ENCODE data around the gene D2HGDH. TPM values are rescaled to one million over a fixed set of nuclear protein-coding genes. Genes with fewer than 3 reads are reported as not detected.
"Not testable (repeated sequence)": the region's sequence is repeated elsewhere in the genome, so short reads cannot be mapped to it uniquely, and the experiment has no call there.

D2HGDH gene
- total RNA-seq, 1 donor from 2014 or later = 40.4 TPM

- peaks cover 36% of the 10 kb centered on the region for H3K36me3 Mint-ChIP-seq (ENCODE audit: low read depth)
- H3K27me3 Mint-ChIP-seq = no peaks in the 10 kb centered on the region
- no peak overlapping the region for H3K27ac Mint-ChIP-seq
- intact Hi-C loops (cut with micrococcal nuclease) = no loop called here
- peaks cover 5% of the 10 kb centered on the region for H3K4me1 Mint-ChIP-seq
- no peak overlapping the region for H3K4me3 Mint-ChIP-seq
- DNase-seq = no peak
- H3K9me3 Mint-ChIP-seq = no peaks in the 10 kb centered on the region
Observed at GRCh38 chr2:241746084-241746483, 11.7 kb downstream of the D2HGDH start.

- Mint-ChIP-seq H3K27me3 (no peaks in the 10 kb centered on the region), H3K27ac (no peak overlapping the region), H3K4me1 (no peaks in the 10 kb centered on the region), H3K4me3 (no peak overlapping the region), H3K9me3 (no peaks in the 10 kb centered on the region), H3K36me3 (ENCODE audit: low read depth) (peaks cover 34% of the 10 kb centered on the region)
- intact Hi-C loops (cut with micrococcal nuclease) = no loop called here
- DNase-seq = no peak
Observed at GRCh38 chr2:241748468-241749256, 14.2 kb downstream of the D2HGDH start.

- Mint-ChIP-seq H3K4me1 (no peaks in the 10 kb centered on the region), H3K27ac (no peak overlapping the region), H3K4me3 (no peak overlapping the region), H3K36me3 (ENCODE audit: low read depth) (peaks cover 30% of the 10 kb centered on the region), H3K9me3 (no peaks in the 10 kb centered on the region), H3K27me3 (no peaks in the 10 kb centered on the region)
- intact Hi-C loops (cut with micrococcal nuclease) = no loop called here
- no peak for DNase-seq
Observed at GRCh38 chr2:241750076-241750840, 15.8 kb downstream of the D2HGDH start.

GRCh38 chr2:241751152-241751551 lies 16.7 kb downstream of the D2HGDH start:
- H3K4me1 Mint-ChIP-seq = no peaks in the 10 kb centered on the region
- DNase-seq = no peak
- intact Hi-C loops (cut with micrococcal nuclease) = no loop called here
- no peak overlapping the region for H3K4me3 Mint-ChIP-seq
- H3K27ac Mint-ChIP-seq = no peak overlapping the region
- no peaks in the 10 kb centered on the region for H3K27me3 Mint-ChIP-seq
- peaks cover 22% of the 10 kb centered on the region for H3K36me3 Mint-ChIP-seq (ENCODE audit: low read depth)
- no peaks in the 10 kb centered on the region for H3K9me3 Mint-ChIP-seq

GRCh38 chr2:241751776-241752175 lies 17.3 kb downstream of the D2HGDH start:
- no peak overlapping the region for H3K4me3 Mint-ChIP-seq
- no peak overlapping the region for H3K27ac Mint-ChIP-seq
- no peak for DNase-seq
- no peaks in the 10 kb centered on the region for H3K4me1 Mint-ChIP-seq
- H3K9me3 Mint-ChIP-seq = no peaks in the 10 kb centered on the region
- H3K36me3 Mint-ChIP-seq (ENCODE audit: low read depth) = peaks cover 21% of the 10 kb centered on the region
- no peaks in the 10 kb centered on the region for H3K27me3 Mint-ChIP-seq
- intact Hi-C loops (cut with micrococcal nuclease) = no loop called here

GRCh38 chr2:241752253-241752652 lies 17.8 kb downstream of the D2HGDH start:
- Mint-ChIP-seq H3K4me1 (no peaks in the 10 kb centered on the region), H3K27ac (no peak overlapping the region), H3K27me3 (no peaks in the 10 kb centered on the region), H3K9me3 (no peaks in the 10 kb centered on the region), H3K4me3 (no peak overlapping the region), H3K36me3 (ENCODE audit: low read depth) (peaks cover 20% of the 10 kb centered on the region)
- no peak for DNase-seq
- intact Hi-C loops (cut with micrococcal nuclease) = no loop called here

GRCh38 chr2:241752689-241753276 lies 18.4 kb downstream of the D2HGDH start:
- H3K4me1 Mint-ChIP-seq = no peaks in the 10 kb centered on the region
- H3K27ac Mint-ChIP-seq = no peak overlapping the region
- peaks cover 17% of the 10 kb centered on the region for H3K36me3 Mint-ChIP-seq (ENCODE audit: low read depth)
- H3K4me3 Mint-ChIP-seq = no peak overlapping the region
- no peaks in the 10 kb centered on the region for H3K27me3 Mint-ChIP-seq
- no peaks in the 10 kb centered on the region for H3K9me3 Mint-ChIP-seq
- intact Hi-C loops (cut with micrococcal nuclease) = no loop called here
- no peak for DNase-seq

GRCh38 chr2:241753493-241753892 lies 19.1 kb downstream of the D2HGDH start:
- no peak for DNase-seq
- Mint-ChIP-seq H3K4me3 (no peak overlapping the region), H3K9me3 (no peaks in the 10 kb centered on the region), H3K4me1 (no peaks in the 10 kb centered on the region), H3K36me3 (ENCODE audit: low read depth) (peaks cover 20% of the 10 kb centered on the region), H3K27me3 (no peaks in the 10 kb centered on the region), H3K27ac (peak overlapping the region; percentile 34)
- intact Hi-C loops (cut with micrococcal nuclease) = no loop called here

- no peak overlapping the region for H3K27ac Mint-ChIP-seq
- intact Hi-C loops (cut with micrococcal nuclease) = no loop called here
- no peaks in the 10 kb centered on the region for H3K27me3 Mint-ChIP-seq
- no peaks in the 10 kb centered on the region for H3K9me3 Mint-ChIP-seq
- no peak for DNase-seq
- H3K4me3 Mint-ChIP-seq = no peak overlapping the region
- no peaks in the 10 kb centered on the region for H3K4me1 Mint-ChIP-seq
- H3K36me3 Mint-ChIP-seq (ENCODE audit: low read depth) = peaks cover 16% of the 10 kb centered on the region
Observed at GRCh38 chr2:241754042-241754441, 19.6 kb downstream of the D2HGDH start.

GRCh38 chr2:241755166-241755565 lies 20.7 kb downstream of the D2HGDH start:
- Mint-ChIP-seq H3K4me1 (peaks cover 2% of the 10 kb centered on the region), H3K27ac (no peak overlapping the region), H3K36me3 (ENCODE audit: low read depth) (peaks cover 18% of the 10 kb centered on the region), H3K4me3 (no peak overlapping the region), H3K9me3 (no peaks in the 10 kb centered on the region), H3K27me3 (no peaks in the 10 kb centered on the region)
- intact Hi-C loops (cut with micrococcal nuclease) = no loop called here
- DNase-seq = no peak

- Mint-ChIP-seq H3K9me3 (no peaks in the 10 kb centered on the region), H3K27me3 (no peaks in the 10 kb centered on the region), H3K4me3 (no peak overlapping the region), H3K36me3 (ENCODE audit: low read depth) (peaks cover 20% of the 10 kb centered on the region), H3K27ac (no peak overlapping the region), H3K4me1 (peaks cover 2% of the 10 kb centered on the region)
- intact Hi-C loops (cut with micrococcal nuclease) = no loop called here
- no peak for DNase-seq
Observed at GRCh38 chr2:241755777-241756176, 21.3 kb downstream of the D2HGDH start.

- Mint-ChIP-seq H3K4me3 (no peak overlapping the region), H3K4me1 (peaks cover 15% of the 10 kb centered on the region), H3K27ac (no peak overlapping the region), H3K36me3 (ENCODE audit: low read depth) (peaks cover 19% of the 10 kb centered on the region), H3K9me3 (no peaks in the 10 kb centered on the region), H3K27me3 (no peaks in the 10 kb centered on the region)
- DNase-seq = no peak
- intact Hi-C loops (cut with micrococcal nuclease) = no loop called here
Observed at GRCh38 chr2:241759067-241759807, 24.8 kb downstream of the D2HGDH start.

- H3K27ac Mint-ChIP-seq; H3K27me3 Mint-ChIP-seq; H3K4me3 Mint-ChIP-seq; intact Hi-C loops (cut with micrococcal nuclease); H3K9me3 Mint-ChIP-seq; DNase-seq: not testable (repeated sequence)
- Mint-ChIP-seq H3K4me1 (peaks cover 15% of the 10 kb centered on the region), H3K36me3 (ENCODE audit: low read depth) (peaks cover 19% of the 10 kb centered on the region)
Observed at GRCh38 chr2:241759893-241760292, 25.5 kb downstream of the D2HGDH start.

All from activated CD4-positive, alpha-beta T cell treated with anti-CD3 and anti-CD28 coated beads, Interleukin-2, amount 10 ng/mL, durations not matched to agents 24 days and 14 days (primary cell).